Colonic mucosa (tissue), 4 donors: ENCODE data around the gene TRPV2. TPM values are rescaled to one million over a fixed set of nuclear protein-coding genes. Genes with fewer than 3 reads are reported as not detected.

Experiments
- DNase-seq: peaks from one replicate; pipeline ENCODE4 v3.0.0-alpha.2; 2020
- H3K27ac ChIP-seq: fragments of 200-600 bp; one replicate; pipeline ENCODE4 v1.8.0; 2021
- H3K27me3 ChIP-seq: fragments of 200-600 bp; one replicate; pipeline ENCODE4 v1.8.0; 2021
- H3K36me3 ChIP-seq: fragments of 200-600 bp; one replicate; pipeline ENCODE4 v1.8.0; 2021
- H3K4me1 ChIP-seq: fragments of 200-600 bp; one replicate; pipeline ENCODE4 v1.8.0; 2021; ENCODE audit warnings: mild to moderate bottlenecking
- H3K4me3 ChIP-seq: fragments of 200-600 bp; one replicate; pipeline ENCODE4 v1.8.0; 2021
- H3K9ac ChIP-seq, 2 donors: one replicate each; pipeline ENCODE4 v1.7.0; 2013; ENCODE audit warnings: control low read depth in 2 of 2, low read depth in 2 of 2, low read length in 2 of 2
- H3K9me3 ChIP-seq: fragments of 200-600 bp; one replicate; pipeline ENCODE4 v1.8.0; 2021
- CTCF ChIP-seq: fragments of 200-600 bp; IDR thresholded peaks from one replicate; pipeline ENCODE4 v1.8.0; 2022; ENCODE audit warnings: antibody characterized with exemption, mild to moderate bottlenecking
- intact Hi-C: fragments of 100-400 bp; cut with DNase I; formaldehyde crosslinking; loops from one replicate; pipeline ENCODE4 v1.14.1; 2022
- total RNA-seq, 2 donors: library from RNA; stranded (reverse); fragmentation: NEBNext Ultra II Directional in 1 of 2; extraction: Animal tissue kit (Norgen Biotek cat#: 25700) in 1 of 2; gene quantifications; one replicate each; pipeline ENCODE4 v1.2.1, GENCODE V29; 2021
- donor health status: healthy.
- donor health status: DM: no; HTN: no; CAD: no.
- donor health status: DM: no; HTN: no; CAD: no.

Gene TRPV2
- total RNA-seq, 2 donors from 2014 or later, result 5.4 to 7.4 TPM

- TF ChIP-seq CTCF, result no peak
- intact Hi-C loops, result no loop called here
- no peaks in the 10 kb centered on the region for H3K27me3 ChIP-seq
- H3K4me3 ChIP-seq, result no peak overlapping the region
- H3K9ac ChIP-seq, result no peak overlapping the region
- no peak for DNase-seq
- no peaks in the 10 kb centered on the region for H3K4me1 ChIP-seq
- no peaks in the 10 kb centered on the region for H3K9me3 ChIP-seq
- no peaks in the 10 kb centered on the region for H3K36me3 ChIP-seq
- H3K27ac ChIP-seq, result no peak overlapping the region
Measured at GRCh38 chr17:16432017-16432416, 16.6 kb downstream of the TRPV2 start.

- H3K27me3 ChIP-seq, result no peaks in the 10 kb centered on the region
- no peak overlapping the region for H3K9ac ChIP-seq
- no peak for DNase-seq
- no peaks in the 10 kb centered on the region for H3K9me3 ChIP-seq
- no peak overlapping the region for H3K27ac ChIP-seq
- H3K36me3 ChIP-seq, result no peaks in the 10 kb centered on the region
- no peak overlapping the region for H3K4me3 ChIP-seq
- no peak for TF ChIP-seq CTCF
- intact Hi-C loops, result no loop called here
- H3K4me1 ChIP-seq, result no peaks in the 10 kb centered on the region
Measured at GRCh38 chr17:16433514-16433913, 18.1 kb downstream of the TRPV2 start.

- Histone ChIP-seq H3K27me3 (no peaks in the 10 kb centered on the region), H3K27ac (no peak overlapping the region), H3K36me3 (no peaks in the 10 kb centered on the region), H3K4me1 (no peaks in the 10 kb centered on the region), H3K4me3 (no peak overlapping the region), H3K9ac (no peak overlapping the region), H3K9me3 (no peaks in the 10 kb centered on the region)
- no peak for DNase-seq
- intact Hi-C loops, result no loop called here
- no peak for TF ChIP-seq CTCF
Measured at GRCh38 chr17:16434662-16435061, 19.3 kb downstream of the TRPV2 start.

- Histone ChIP-seq H3K4me1 (peaks cover 9% of the 10 kb centered on the region), H3K9me3 (no peaks in the 10 kb centered on the region), H3K9ac (no peak overlapping the region), H3K27ac (no peak overlapping the region), H3K36me3 (no peaks in the 10 kb centered on the region), H3K27me3 (no peaks in the 10 kb centered on the region), H3K4me3 (no peak overlapping the region)
- no peak for DNase-seq
- intact Hi-C loops, result no loop called here
- no peak for TF ChIP-seq CTCF
Measured at GRCh38 chr17:16435925-16436886, 20.8 kb downstream of the TRPV2 start.

- H3K9ac ChIP-seq, result no peak overlapping the region
- H3K27ac ChIP-seq, result no peak overlapping the region
- no peaks in the 10 kb centered on the region for H3K9me3 ChIP-seq
- H3K4me1 ChIP-seq, result peaks cover 10% of the 10 kb centered on the region
- H3K4me3 ChIP-seq, result no peak overlapping the region
- no peak for TF ChIP-seq CTCF
- no peaks in the 10 kb centered on the region for H3K27me3 ChIP-seq
- DNase-seq, result no peak
- no peaks in the 10 kb centered on the region for H3K36me3 ChIP-seq
- intact Hi-C loops, result no loop called here
Measured at GRCh38 chr17:16437083-16437482, 21.7 kb downstream of the TRPV2 start.
